GM18909 (cell line): Measurements from ENCODE around the gene METTL13.

Source experiments
- ATAC-seq: cut with Tn5 transposase; IDR thresholded peaks from one replicate; pipeline ENCODE4 v1.9.1; 2021; ENCODE audit warnings: mild to moderate bottlenecking; ENCODE audit not compliant: unreplicated experiment, poor library complexity

The METTL13 gene

DNA sequence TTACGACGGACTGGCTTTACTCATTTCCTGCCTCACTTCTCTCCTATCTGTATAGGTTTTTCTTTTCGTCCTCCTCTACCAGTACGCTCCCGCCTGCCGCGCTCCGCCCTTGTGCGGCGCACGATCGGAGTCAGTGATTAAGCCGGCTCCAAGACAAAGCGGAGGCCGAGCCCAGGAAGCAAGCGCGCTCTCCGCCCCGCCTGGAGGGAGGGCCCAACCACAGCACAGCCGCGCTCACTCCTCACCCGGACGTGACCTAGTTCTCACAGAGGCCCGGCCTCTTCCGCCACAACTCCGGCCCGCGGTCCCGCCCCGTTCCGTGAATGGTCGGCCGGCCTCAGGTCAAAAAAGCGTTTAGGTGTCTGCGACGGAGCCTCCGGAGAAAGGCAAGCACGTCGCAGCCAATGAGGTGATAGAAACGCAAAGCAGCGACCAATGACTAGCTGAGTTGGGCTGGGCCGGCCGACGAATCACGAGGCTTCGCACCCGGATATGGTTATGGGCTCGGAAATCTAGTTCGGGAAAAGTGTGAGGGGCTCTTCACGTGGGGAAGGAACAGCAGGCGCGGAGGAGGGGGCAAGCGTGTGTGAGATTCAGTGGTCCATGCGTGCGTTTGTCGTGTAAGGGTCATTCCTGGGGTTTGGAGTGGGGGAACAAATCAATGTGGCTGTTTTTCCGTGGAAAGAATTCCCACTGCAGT lies at the start of gene METTL13:
TSS of gene METTL13 (plus strand) at position 485 of the 700 bp plus-strand sequence. CDS start 308 bp downstream, outside the sequence.
- ATAC-seq: peak; percentile 99

DNA sequence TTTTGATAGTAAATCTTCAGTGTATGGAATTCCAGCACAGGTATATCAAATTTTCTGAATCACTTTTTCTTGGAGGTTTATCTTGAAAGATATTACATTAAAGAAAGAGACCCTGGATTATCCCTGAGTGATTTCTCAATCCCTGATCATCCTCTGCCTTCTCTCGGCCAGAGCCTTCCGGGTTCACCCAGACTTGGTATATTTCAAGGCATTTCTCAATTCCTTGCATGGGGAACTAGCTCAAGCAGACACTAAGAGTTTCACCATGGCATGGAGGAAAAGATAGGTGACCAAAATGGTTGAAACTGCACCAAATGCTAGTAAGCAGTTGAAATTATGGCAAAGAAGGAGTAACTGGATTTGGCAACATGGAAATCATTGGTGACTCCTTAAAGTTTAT lies 45.3 kb upstream of the METTL13 start:
- no peak for ATAC-seq

DNA sequence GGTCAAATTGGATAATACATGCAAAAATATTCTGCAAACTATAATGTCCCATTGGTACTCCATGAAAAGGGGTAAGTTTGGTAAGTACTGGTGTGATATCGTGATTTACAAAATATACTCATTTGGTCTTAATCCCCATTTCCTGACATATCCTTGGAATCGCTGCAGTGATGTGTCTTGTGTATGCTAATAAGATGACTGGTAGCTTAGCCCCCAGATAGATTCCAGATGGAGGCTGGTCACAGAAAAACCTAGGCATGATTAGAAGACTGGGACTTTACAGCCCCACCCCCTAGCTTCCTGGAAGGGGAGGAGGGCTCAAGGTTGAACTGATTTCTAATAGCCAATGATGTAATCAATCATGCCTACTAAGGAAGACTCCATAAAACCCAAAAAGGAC lies 42.5 kb upstream of the METTL13 start:
- no peak for ATAC-seq

DNA sequence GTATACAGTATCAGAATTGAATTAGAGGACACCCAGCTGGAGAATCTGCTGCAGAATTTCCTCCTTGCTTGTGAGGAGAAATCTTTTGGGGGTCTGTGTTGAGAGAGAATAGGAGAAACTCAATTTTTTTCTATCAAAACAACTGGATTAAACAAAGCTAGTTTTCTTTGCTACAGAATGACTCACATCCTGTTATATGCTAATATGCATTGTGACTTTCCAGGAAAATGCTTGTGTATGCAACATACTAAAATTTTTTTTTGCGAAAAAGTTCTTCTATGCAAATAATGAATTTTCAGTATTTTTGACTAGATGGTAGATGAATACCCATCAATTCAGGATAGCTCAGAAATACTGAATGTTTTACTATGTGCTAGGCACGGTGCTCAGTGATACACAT lies 41.8 kb upstream of the METTL13 start:
- no peak for ATAC-seq

DNA sequence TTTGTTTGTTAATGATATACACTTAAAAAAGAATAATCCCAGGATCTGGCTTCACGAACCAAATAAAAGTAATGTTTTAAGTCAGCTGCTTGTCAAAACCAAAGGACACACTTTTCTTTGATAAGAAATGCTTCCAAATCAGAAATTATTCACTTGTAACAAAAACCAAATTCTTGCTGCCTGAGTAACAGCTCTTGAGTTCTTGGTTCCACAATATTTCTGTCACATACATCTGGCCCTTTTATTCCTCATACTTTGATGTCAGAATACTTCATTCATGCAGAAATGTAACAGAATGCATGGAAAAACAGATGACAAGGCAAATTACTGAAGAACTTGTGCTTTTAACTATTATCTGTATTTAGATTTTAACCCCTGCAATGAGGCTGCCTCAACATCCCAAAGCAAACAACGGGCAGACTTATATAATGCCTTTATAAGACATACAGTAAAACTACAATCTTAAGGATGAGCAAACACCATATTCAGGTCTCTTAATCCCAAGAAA lies 41.0 kb upstream of the METTL13 start:
- no peak for ATAC-seq

DNA sequence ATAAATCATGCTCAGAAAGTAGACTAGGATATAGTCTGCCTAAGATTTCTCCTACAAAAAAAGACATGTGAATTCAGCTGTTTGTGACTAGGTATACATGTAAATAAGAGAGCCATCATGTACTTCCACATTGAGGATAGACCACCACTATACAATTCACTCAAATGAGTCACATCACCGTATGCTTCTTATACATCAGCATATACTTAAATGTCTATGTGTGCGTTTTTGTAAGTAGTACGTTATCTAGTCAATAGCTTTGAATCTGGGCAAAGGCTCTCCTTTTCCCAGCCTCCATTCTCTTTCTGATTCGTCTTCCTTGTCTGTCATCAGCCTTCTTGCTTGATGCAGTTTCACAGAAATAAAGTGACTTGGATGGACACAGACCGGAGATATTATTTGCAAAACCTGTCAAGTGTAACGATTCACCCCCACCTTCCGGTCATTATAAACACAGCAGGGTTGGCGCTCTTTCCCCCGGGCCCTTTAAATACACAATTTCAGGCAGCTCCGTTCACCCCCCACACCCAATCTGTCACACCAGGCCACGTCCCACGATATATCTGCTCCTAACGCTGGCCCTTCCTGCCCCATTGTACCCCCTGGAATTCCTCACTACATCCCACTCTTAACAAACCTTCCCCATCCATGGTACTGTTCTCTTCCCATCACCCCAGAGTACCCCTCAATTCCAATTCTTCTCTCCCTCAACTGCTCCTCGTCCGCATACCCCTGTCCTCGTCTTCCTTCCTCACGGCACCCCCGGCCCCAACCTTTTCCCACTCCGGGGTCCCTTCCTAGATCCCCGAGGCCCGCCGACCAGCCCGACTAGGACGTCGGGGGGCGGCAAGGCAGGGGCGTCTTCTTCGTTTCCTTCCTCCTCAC lies 40.2 kb upstream of the METTL13 start:
- ATAC-seq: peak; percentile 43

- peak; percentile 93 for ATAC-seq
These were observed 39.4 kb upstream of the METTL13 start, which contains the start of gene VAMP4 for GRCh38 chr1:171741872-171742576. Gene VAMP4 (minus strand): TSS chr1:171742065. CDS start chr1:171738414, 3,651 bp downstream.

- peak; percentile 12 for ATAC-seq
These were observed 38.9 kb upstream of the METTL13 start for GRCh38 chr1:171742577-171742922.

GRCh38 chr1:171743081-171743870 lies 38.2 kb upstream of the METTL13 start:
- no peak for ATAC-seq

GRCh38 chr1:171744986-171745385 lies 36.5 kb upstream of the METTL13 start:
- ATAC-seq: no peak

GRCh38 chr1:171748651-171749050 lies 32.8 kb upstream of the METTL13 start:
- ATAC-seq: no peak

GRCh38 chr1:171751221-171751620 lies 30.2 kb upstream of the METTL13 start:
- no peak for ATAC-seq

DNA sequence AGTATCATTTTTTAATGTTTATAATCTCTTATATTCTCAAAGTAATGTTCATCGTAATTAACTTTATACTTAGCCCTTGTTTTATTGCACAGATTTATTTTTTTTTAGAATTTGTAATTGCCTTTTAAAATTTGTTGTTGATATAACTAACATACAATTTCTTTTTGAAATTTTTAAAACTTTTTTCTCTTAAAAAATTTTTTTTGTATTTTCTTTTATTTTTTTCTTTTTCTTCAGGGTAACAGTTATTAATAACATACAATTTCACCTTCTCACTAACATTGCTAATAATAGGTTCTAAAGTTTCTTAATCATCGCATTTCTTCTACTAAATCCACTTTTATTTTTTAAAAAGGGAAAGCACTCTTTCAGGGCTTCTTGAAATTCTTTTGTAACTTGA lies 28.3 kb upstream of the METTL13 start:
- ATAC-seq: no peak

- ATAC-seq: no peak
These were observed 27.6 kb upstream of the METTL13 start for GRCh38 chr1:171753685-171754352.

DNA sequence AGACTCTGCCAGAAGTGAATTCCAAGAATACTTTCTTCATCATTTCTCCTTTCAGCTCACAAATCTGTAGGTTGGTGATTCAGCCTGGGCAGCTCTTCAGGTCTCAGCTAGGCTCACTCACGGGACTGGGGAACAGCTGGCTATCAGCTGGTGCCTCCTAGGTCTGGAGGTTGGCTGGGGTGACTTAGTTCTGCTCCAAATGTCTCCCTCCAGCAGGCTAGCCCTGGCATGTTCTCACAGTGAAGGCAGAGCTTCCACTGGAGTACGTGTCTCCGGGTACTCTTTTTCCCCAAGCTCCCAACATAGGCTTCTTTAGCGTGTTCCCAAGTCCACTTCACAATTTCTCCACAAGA lies 27.1 kb upstream of the METTL13 start:
- no peak for ATAC-seq

DNA sequence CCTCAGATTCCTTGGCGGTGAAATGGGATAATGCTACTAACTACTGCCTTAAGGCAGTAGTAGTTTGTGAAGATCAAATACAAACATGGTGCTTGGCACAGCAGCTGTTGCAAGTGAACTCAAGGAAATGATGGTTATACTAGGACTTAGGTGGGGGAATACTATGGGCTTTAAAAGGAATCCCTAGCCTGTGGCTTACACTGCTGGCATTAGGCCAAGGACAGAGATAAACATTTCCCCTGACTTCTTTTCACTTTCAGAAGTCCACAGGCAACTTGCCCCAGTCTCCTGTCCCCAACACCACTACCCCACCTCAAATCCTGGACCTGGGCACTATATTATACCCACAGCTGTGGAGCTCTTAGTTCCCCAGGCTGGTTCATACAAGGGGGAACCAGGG lies 26.5 kb upstream of the METTL13 start:
- ATAC-seq: no peak

DNA sequence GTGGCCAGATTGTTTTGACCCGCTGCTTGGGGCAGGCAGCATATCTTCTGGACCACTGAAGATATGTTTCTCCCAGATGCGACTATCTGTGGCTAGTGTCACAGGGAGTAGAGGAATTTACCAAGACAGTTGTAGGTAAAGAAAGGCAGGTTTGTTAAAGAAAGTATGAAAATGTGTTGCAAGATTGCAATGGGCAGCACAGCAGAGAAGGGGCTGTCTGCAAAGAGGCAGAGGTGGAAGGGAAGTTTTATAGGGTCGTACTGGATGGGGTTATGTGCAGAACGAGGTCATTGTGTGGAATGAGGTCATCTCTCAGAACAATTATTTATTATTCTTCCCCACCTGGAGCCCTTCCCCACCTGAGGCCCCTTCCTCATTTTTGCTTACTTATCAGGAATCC lies 24.6 kb upstream of the METTL13 start:
- ATAC-seq: no peak

DNA sequence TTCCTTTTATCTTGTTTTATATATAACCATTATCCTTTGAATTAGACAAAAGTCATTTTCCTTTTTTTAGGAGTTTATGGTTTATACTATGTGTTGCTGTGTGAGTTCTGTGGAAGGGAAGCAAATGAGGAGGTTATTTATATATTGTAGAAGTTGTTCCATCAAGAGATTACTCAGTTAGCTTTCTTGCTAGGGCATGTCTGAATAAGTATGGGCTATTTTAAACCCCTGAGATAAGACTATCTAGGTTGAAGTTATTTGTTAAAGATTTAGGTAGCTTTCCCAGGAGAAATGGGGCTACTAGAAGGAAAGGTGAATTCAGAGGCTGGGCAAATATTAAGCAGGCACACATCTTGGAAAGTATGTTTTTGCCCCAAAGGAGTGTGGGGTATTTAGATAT lies 23.4 kb upstream of the METTL13 start:
- ATAC-seq: no peak

- ATAC-seq: no peak
These were observed 19.3 kb upstream of the METTL13 start for GRCh38 chr1:171762143-171762563.
